Epidermal melanocyte (primary cell): Measurements from ENCODE around the gene COA8.
"Not testable (repeated sequence)": the region's sequence is repeated elsewhere in the genome, so short reads cannot be mapped to it uniquely, and the experiment has no call there.

Experiments
- DNase-seq: peaks from one replicate; pipeline ENCODE4 v3.0.0; 2011; ENCODE audit warnings: low spot score; ENCODE audit not compliant: insufficient read length

The COA8 gene

GRCh38 chr14:103568952-103569351 is 6.2 kb downstream of the COA8 start:
- DNase-seq = no peak

GRCh38 chr14:103569408-103569807 is 6.6 kb downstream of the COA8 start:
- DNase-seq = no peak

GRCh38 chr14:103574104-103574503 is 11.3 kb downstream of the COA8 start:
- DNase-seq = no peak

GRCh38 chr14:103574707-103575285 is 12.0 kb downstream of the COA8 start:
- no peak for DNase-seq

- DNase-seq = peak; percentile 84
These were observed 13.7 kb downstream of the COA8 start for GRCh38 chr14:103576371-103577024.

GRCh38 chr14:103578401-103579075 is 15.8 kb downstream of the COA8 start:
- DNase-seq = no peak

- DNase-seq = no peak
These were observed 18.4 kb downstream of the COA8 start for GRCh38 chr14:103581206-103581605.

GRCh38 chr14:103581954-103582703 is 19.4 kb downstream of the COA8 start:
- no peak for DNase-seq

GRCh38 chr14:103584326-103584915 is 21.7 kb downstream of the COA8 start:
- DNase-seq = no peak

- DNase-seq = no peak
These were observed 30.8 kb downstream of the COA8 start for GRCh38 chr14:103593577-103593976.

- peak; percentile 94 for DNase-seq
These were observed 31.5 kb downstream of the COA8 start for GRCh38 chr14:103594265-103594664.

- peak; percentile 79 for DNase-seq
These were observed 35.0 kb downstream of the COA8 start for GRCh38 chr14:103597623-103598377.

GRCh38 chr14:103600503-103600902 is 37.7 kb downstream of the COA8 start:
- DNase-seq = no peak

- no peak for DNase-seq
These were observed 41.9 kb downstream of the COA8 start for GRCh38 chr14:103604620-103605019.

GRCh38 chr14:103606963-103607668 is 44.4 kb downstream of the COA8 start:
- peak; percentile 81 for DNase-seq

- DNase-seq = no peak
These were observed 45.1 kb downstream of the COA8 start for GRCh38 chr14:103607822-103608221.

GRCh38 chr14:103609081-103609480 is 46.3 kb downstream of the COA8 start:
- not testable (repeated sequence) for DNase-seq

- DNase-seq = no peak
These were observed 48.5 kb downstream of the COA8 start for GRCh38 chr14:103611215-103611614.

- no peak for DNase-seq
These were observed 50.8 kb downstream of the COA8 start for GRCh38 chr14:103613517-103613916.

GRCh38 chr14:103616635-103617300 is 54.0 kb downstream of the COA8 start:
- DNase-seq = no peak
